SIG-M5 treated with dmso at 0.1 percent for 504 hours (cell line): ENCODE data around the gene TERB1.
A peak's percentile ranks its signal among the peaks of the same experiment; 100 is the strongest.
"Not testable (repeated sequence)": the region's sequence is repeated elsewhere in the genome, so short reads cannot be mapped to it uniquely, and the experiment has no call there.

Experiments used
- DNase-seq: peaks from one replicate; lab custom pipeline; 2025; ENCODE audit not compliant: unreplicated experiment; lab: John Stamatoyannopoulos, UW

The TERB1 gene

DNA sequence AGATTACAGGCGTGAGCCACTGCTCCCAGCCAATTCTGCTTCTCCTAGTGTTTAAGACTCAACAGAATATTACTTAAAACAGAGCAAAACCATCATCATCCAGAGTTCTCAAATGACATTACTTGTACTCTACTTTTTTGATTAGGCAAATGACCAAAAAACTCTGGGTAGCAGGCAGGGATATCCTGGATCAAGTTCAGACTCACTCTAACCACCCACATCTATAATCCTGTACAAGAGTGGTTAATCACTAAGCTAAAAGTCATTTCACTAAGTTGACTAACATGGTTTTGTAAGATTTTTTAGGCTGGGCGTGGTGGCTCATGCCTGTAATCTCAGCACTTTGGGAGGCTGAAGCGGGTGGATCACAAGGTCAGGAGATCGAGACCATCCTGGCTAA, 22.6 kb upstream of the TERB1 start:
- DNase-seq = no peak

- no peak for DNase-seq
Observed at GRCh38 chr16:66814734-66815133, 13.3 kb upstream of the TERB1 start.

- no peak for DNase-seq
Observed at GRCh38 chr16:66811043-66811442, 9.7 kb upstream of the TERB1 start.

- no peak for DNase-seq
Observed at GRCh38 chr16:66810391-66810790, 9.0 kb upstream of the TERB1 start.

DNA sequence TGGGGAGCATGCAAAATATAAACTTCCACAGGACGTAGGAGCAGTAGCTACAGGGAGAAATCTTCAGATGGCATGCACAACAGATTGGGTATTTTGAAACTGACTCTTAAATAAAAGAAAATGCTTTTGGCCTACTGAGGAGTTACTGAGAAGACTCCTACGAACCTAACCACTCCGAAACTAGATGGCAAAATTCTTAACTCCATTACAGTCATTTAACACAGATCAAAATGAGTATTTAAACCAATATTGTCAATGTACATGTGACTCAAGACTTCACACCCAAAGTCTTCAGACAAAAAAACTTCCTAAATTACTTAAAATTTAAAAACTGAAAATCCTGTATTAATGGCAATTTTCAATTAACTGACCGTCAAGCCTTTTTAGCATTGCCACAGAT, 8.4 kb upstream of the TERB1 start:
- no peak for DNase-seq

- DNase-seq = no peak
Observed at GRCh38 chr16:66802159-66802558, 775 bp upstream of the TERB1 start.

DNA sequence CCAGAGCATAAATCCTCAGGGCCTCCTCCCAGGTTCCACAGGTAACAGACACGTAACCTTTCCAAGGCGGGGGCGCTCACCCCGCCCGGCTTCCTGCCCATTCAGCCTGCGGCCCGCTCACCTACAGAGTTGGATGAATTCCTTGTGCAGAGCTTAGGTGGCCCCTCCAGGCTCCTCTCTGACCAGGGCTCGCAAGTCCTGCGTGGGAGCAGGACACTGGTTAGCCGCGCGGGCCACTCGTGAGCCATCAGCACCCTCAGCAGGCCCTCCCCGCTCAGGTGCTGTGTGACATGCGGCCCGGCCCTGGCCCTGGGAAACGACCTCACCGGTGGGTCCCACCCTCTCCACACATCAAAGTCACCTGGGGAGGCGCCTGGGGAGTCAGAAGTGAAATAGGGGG, 528 bp downstream of the TERB1 start:
- no peak for DNase-seq

GRCh38 chr16:66798161-66798560, 3.2 kb downstream of the TERB1 start:
- DNase-seq = no peak

- not testable (repeated sequence) for DNase-seq
Observed at GRCh38 chr16:66793984-66794383, 7.4 kb downstream of the TERB1 start.

GRCh38 chr16:66790130-66790733, 11.2 kb downstream of the TERB1 start:
- DNase-seq = no peak

DNA sequence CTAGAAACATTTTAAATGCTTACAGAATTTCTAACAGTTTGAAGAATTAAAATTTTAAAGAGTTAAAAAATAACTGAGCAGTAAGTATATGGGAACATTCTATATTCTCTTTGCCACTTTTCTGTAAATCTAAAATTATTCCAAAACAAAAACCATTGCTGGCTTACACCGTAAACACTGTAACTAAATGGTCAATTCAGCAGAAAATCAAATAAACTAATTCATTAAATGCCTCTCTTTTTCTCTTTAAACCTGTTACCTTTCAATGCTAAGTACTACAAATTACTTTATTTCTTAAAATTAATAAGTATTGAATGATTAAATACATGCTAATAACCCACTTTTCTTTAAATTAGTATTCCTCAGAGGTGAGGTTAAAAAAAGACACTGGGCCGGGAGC, 14.0 kb downstream of the TERB1 start:
- DNase-seq = no peak

GRCh38 chr16:66786551-66786950, 14.8 kb downstream of the TERB1 start:
- no peak for DNase-seq

DNA sequence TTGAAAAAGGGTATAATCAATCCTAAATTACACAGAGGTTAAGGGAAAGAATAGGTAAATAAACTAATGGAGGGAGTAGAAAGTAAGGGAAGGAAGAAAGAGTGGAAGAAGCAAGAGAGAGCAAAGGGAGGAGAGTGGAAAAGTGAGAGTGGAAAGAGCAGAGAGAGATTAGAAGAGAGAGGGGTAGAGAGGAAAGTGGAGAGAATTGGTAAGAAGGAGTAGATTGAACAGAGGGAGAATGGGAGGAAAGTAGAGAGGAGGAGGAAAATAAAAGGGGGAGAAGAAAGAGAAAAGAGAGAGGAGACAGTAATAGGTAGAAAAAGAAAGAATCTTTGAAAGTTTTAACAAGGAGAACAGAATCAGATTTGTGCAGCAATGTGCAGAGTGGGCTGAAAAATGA, 24.9 kb downstream of the TERB1 start:
- DNase-seq = no peak

- DNase-seq = no peak
Observed at GRCh38 chr16:66774981-66775380, 26.4 kb downstream of the TERB1 start.

DNA sequence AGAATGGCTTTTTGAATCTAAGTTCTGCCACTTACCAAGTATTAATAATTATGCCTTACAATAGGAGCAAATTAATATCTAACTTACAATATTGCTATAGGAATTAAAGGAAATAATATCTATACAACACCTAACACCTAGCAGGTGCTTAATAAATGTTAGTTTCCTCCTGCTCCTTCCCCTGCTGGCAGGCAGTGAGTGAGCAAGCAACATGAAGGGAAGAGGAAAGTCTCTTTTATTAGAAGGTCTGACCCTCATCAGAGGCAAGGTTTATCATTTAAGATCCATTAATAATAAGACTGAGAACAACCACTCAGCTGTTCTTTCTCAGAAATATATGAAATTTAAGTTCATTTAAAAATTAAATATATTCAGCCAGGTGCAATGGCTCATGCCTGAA, 43.3 kb downstream of the TERB1 start:
- DNase-seq = no peak

DNA sequence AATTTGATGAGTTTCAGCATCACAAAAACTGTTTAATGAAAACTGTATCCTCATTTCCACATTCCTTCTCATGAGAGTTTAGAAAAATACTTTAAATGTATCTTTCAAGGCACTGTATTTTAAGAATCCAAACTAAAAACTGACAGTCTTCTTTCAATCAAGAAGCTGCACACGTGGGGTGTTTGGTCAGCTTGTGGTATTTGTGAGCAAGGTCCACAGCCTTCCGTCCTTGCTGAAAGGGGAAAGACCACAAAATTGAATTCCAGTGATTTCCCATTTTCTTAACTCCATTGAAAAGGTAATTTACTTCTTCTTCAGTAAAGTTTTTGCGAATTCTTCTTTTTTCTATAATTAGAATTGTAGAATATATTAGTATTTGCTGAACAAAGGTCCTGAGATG, 46.6 kb downstream of the TERB1 start:
- DNase-seq = no peak

DNA sequence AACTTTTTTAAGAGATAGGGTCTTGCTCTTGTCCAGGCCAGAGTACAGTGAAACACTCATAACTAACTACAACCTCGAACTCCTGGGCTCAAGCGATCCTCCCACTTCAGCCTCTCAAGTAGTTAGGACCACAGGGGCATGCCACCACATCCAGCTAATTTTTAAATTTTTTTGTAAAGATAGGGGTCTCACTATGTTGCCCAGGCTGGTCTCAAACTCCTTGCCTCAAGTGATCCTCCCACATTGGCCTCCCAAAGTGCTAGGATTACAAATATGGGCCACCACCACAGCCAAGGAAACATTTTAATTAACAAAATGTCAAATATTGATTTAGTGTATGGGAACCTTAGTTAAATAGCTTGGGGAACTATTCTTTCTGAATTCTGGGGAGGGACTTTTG, 47.2 kb downstream of the TERB1 start:
- no peak for DNase-seq

GRCh38 chr16:66752958-66753357, 48.4 kb downstream of the TERB1 start:
- DNase-seq = no peak

DNA sequence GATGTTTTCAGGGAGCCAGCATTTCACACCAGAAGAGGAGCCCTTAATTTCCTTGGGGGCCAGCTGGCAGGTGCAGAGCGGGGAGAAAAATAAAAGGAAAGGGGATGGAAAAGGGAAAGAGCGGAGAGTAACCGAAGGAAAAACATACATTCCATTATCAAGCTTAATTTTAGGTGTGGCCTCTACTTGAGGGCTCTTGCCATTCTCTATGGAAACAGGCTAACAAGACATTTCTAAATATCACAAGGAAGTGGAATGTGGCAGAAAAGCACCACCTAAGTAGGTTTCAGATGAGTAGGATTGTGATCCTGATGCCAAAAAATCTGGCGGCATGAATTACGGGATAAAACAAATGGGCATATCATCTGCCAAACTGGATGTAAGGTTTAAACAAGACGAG, 49.0 kb downstream of the TERB1 start:
- no peak for DNase-seq

GRCh38 chr16:66751992-66752322, 49.4 kb downstream of the TERB1 start:
- DNase-seq = no peak

GRCh38 chr16:66751303-66751991, 49.9 kb downstream of the TERB1 start, which contains the start of gene DYNC1LI2:
TSS of gene DYNC1LI2 (minus strand) at chr16:66751609. CDS start at chr16:66751591, 18 bp downstream.
- DNase-seq = peak; percentile 65

DNA sequence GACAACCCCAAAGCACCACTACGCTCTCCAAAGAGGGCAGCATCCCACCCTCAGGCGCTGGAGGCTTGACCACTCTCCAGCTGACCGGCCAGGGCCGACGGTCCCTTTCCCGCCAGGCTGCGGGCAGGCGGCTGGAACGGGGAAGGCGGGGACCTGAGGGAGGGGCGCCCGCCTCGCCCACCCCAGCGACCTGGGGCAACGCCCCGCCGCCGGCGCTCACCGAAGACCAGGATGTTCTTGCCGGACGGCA, 50.4 kb downstream of the TERB1 start:
- no peak for DNase-seq

GRCh38 chr16:66750279-66751052, 50.9 kb downstream of the TERB1 start:
- no peak for DNase-seq
